ENCODE data around the gene SFXN1.

The SFXN1 gene

GRCh38 chr5:175516933-175517823 lies 38.8 kb downstream of the SFXN1 start:
- H3K79me1 ChIP-seq (replicated peaks; ENCODE audit: low read length, poor library complexity, severe bottlenecking) = peaks cover 12% of the 10 kb centered on the region
- no peak overlapping the region for H3K9ac ChIP-seq (ENCODE audit: low read length)
- H3K23ac ChIP-seq (ENCODE audit: low read length in 2 of 2) = no peak overlapping the region
- no peak overlapping the region for H2BK15ac ChIP-seq (ENCODE audit: low read depth, poor library complexity, severe bottlenecking)
- H4K91ac ChIP-seq (ENCODE audit: low read length) = no peak overlapping the region
- peaks cover 4% of the 10 kb centered on the region for H3K4me1 ChIP-seq (ENCODE audit: control insufficient read depth, insufficient read depth, low read depth, low read length)
- H2BK12ac ChIP-seq (ENCODE audit: low read length in 2 of 2) = no peak overlapping the region
- no peak overlapping the region for H2AFZ ChIP-seq (ENCODE audit: low read depth, low read length)
- no peak overlapping the region for H3K4me2 ChIP-seq (ENCODE audit: low read length, poor library complexity, severe bottlenecking)
- peak overlapping the region in 1 of 2 experiments; percentile 5 for H3K14ac ChIP-seq (ENCODE audit: low read length in 2 of 2)
- no peak overlapping the region for H2BK5ac ChIP-seq (ENCODE audit: low read depth, low read length, poor library complexity, severe bottlenecking)
- H3K4ac ChIP-seq (ENCODE audit: low read depth in 1 of 2, low read length in 2 of 2) = no peak overlapping the region
- H3K9me3 ChIP-seq (ENCODE audit: control insufficient read depth, low read length) = no peaks in the 10 kb centered on the region
- no peak overlapping the region for H2BK120ac ChIP-seq (ENCODE audit: low read depth, low read length)
- no peak overlapping the region for H3K18ac ChIP-seq (ENCODE audit: low read depth in 1 of 2, low read length in 2 of 2)
- H3K27me3 ChIP-seq (ENCODE audit: control insufficient read depth in 1 of 2, insufficient read depth in 1 of 2, low read length in 2 of 2) = no peaks in the 10 kb centered on the region
- H2AK5ac ChIP-seq (ENCODE audit: low read length, severe bottlenecking) = no peak overlapping the region
- H3K27ac ChIP-seq (ENCODE audit: low read length, poor library complexity, severe bottlenecking) = peak overlapping the region; percentile 11
- peaks cover 46 to 94% of the 10 kb centered on the region in 2 experiments for H3K36me3 ChIP-seq (ENCODE audit: control insufficient read depth in 1 of 2, insufficient read depth in 2 of 2, low read depth in 1 of 2, low read length in 2 of 2)
- H3K4me3 ChIP-seq (ENCODE audit: insufficient read depth in 1 of 2, low read depth in 1 of 2, low read length in 2 of 2) = no peak overlapping the region
- no peak overlapping the region for H4K8ac ChIP-seq (ENCODE audit: low read length)
- WGBS = 94% methylated on average over 5 of the region's 10 CpGs
- no peak for DNase-seq

DNA sequence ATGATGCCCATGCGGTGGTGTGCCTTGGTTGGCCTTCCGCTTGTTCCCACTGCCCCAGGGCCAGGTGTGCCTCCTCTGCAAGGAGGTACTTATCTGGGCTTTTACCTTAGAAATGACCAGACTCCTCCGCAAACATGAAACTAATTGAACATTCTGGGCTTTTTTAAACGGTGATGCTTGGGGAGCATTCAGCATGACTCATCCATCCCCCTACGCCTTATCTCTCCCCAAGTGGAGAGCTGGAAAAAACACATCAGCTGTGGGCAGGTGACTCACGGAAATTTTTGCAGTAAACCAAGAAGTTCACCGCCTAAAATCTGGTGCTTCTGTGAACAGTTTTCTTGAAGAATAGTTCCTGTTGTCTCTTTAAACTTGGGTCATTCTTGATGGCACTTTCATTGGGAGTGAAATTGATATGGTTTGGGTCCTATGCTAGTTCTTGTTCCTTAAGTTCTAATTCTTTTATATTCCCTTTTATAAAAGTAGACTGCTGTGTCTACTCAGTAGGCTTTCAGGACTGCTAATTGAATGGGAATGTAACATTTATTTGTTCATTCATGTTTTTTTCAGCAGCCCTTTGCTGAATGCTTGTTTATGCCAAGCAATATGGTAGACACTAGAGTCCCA lies 39.6 kb downstream of the SFXN1 start:
- WGBS = 49% methylated on average over 7 of the region's 7 CpGs

DNA sequence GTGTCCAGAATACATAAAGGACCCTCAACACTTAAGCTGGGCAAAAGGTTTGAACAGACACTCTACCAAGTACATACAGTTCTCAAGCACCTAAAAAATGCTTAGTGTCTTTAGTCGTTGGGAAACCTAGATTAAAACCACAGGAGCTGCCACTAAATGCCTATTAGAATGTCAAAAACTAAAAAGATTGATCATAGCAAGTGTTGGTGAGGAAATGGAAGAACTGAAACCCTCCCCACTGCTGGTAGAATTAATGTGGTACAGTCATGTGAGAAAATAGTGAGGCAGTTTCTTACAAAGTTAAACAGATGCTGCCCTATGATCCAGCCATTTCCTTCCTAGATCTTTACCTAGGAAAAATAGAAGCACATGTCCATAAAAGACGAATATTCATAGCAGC lies 40.6 kb downstream of the SFXN1 start:
- H2BK5ac ChIP-seq (ENCODE audit: low read depth, low read length, poor library complexity, severe bottlenecking) = no peak overlapping the region
- no peaks in the 10 kb centered on the region for H3K27me3 ChIP-seq (ENCODE audit: control insufficient read depth in 1 of 2, insufficient read depth in 1 of 2, low read length in 2 of 2)
- H2BK120ac ChIP-seq (ENCODE audit: low read depth, low read length) = no peak overlapping the region
- H2BK12ac ChIP-seq (ENCODE audit: low read length in 2 of 2) = no peak overlapping the region
- peaks cover 10% of the 10 kb centered on the region for H3K79me1 ChIP-seq (replicated peaks; ENCODE audit: low read length, poor library complexity, severe bottlenecking)
- H2AK5ac ChIP-seq (ENCODE audit: low read length, severe bottlenecking) = no peak overlapping the region
- H3K18ac ChIP-seq (ENCODE audit: low read depth in 1 of 2, low read length in 2 of 2) = no peak overlapping the region
- DNase-seq = no peak
- H3K14ac ChIP-seq (ENCODE audit: low read length in 2 of 2) = no peak overlapping the region
- no peak overlapping the region for H3K4me2 ChIP-seq (ENCODE audit: low read length, poor library complexity, severe bottlenecking)
- H3K27ac ChIP-seq (ENCODE audit: low read length, poor library complexity, severe bottlenecking) = no peak overlapping the region
- no peak overlapping the region for H4K91ac ChIP-seq (ENCODE audit: low read length)
- peaks cover 41 to 94% of the 10 kb centered on the region in 2 experiments for H3K36me3 ChIP-seq (ENCODE audit: control insufficient read depth in 1 of 2, insufficient read depth in 2 of 2, low read depth in 1 of 2, low read length in 2 of 2)
- no peak overlapping the region for H3K23ac ChIP-seq (ENCODE audit: low read length in 2 of 2)
- H3K9ac ChIP-seq (ENCODE audit: low read length) = no peak overlapping the region
- H3K4me3 ChIP-seq (ENCODE audit: insufficient read depth in 1 of 2, low read depth in 1 of 2, low read length in 2 of 2) = no peak overlapping the region
- no peak overlapping the region for H3K4ac ChIP-seq (ENCODE audit: low read depth in 1 of 2, low read length in 2 of 2)
- no peak overlapping the region for H2AFZ ChIP-seq (ENCODE audit: low read depth, low read length)
- H2BK15ac ChIP-seq (ENCODE audit: low read depth, poor library complexity, severe bottlenecking) = no peak overlapping the region
- H3K9me3 ChIP-seq (ENCODE audit: control insufficient read depth, low read length) = no peaks in the 10 kb centered on the region
- H4K8ac ChIP-seq (ENCODE audit: low read length) = no peak overlapping the region
- no CpG with 5 or more reads among the region's 2 CpGs for WGBS
- peaks cover 4% of the 10 kb centered on the region for H3K4me1 ChIP-seq (ENCODE audit: control insufficient read depth, insufficient read depth, low read depth, low read length)

More for the DNA sequence above, 39.6 kb downstream of the SFXN1 start:
- Histone ChIP-seq H3K4me3 (ENCODE audit: insufficient read depth in 1 of 2, low read depth in 1 of 2, low read length in 2 of 2) (no peak overlapping the region), H3K79me1 (replicated peaks; ENCODE audit: low read length, poor library complexity, severe bottlenecking) (peaks cover 16% of the 10 kb centered on the region), H2BK15ac (ENCODE audit: low read depth, poor library complexity, severe bottlenecking) (no peak overlapping the region), H3K27me3 (ENCODE audit: control insufficient read depth in 1 of 2, insufficient read depth in 1 of 2, low read length in 2 of 2) (no peaks in the 10 kb centered on the region), H3K9ac (ENCODE audit: low read length) (no peak overlapping the region), H4K91ac (ENCODE audit: low read length) (no peak overlapping the region), H3K4me2 (ENCODE audit: low read length, poor library complexity, severe bottlenecking) (no peak overlapping the region), H2BK5ac (ENCODE audit: low read depth, low read length, poor library complexity, severe bottlenecking) (no peak overlapping the region), H3K23ac (ENCODE audit: low read length in 2 of 2) (no peak overlapping the region), H2BK120ac (ENCODE audit: low read depth, low read length) (no peak overlapping the region), H2AFZ (ENCODE audit: low read depth, low read length) (no peak overlapping the region), H2BK12ac (ENCODE audit: low read length in 2 of 2) (no peak overlapping the region), H2AK5ac (ENCODE audit: low read length, severe bottlenecking) (peak overlapping the region; percentile 3), H3K27ac (ENCODE audit: low read length, poor library complexity, severe bottlenecking) (peak overlapping the region; percentile 11), H3K4ac (ENCODE audit: low read depth in 1 of 2, low read length in 2 of 2) (no peak overlapping the region), H3K9me3 (ENCODE audit: control insufficient read depth, low read length) (no peaks in the 10 kb centered on the region), H3K18ac (ENCODE audit: low read depth in 1 of 2, low read length in 2 of 2) (no peak overlapping the region), H4K8ac (ENCODE audit: low read length) (no peak overlapping the region), H3K4me1 (ENCODE audit: control insufficient read depth, insufficient read depth, low read depth, low read length) (peaks cover 4% of the 10 kb centered on the region), H3K14ac (ENCODE audit: low read length in 2 of 2) (peak overlapping the region in 1 of 2 experiments; percentile 5), H3K36me3 (ENCODE audit: control insufficient read depth in 1 of 2, insufficient read depth in 2 of 2, low read depth in 1 of 2, low read length in 2 of 2) (peaks cover 49 to 95% of the 10 kb centered on the region in 2 experiments)
- peak; percentile 79 for DNase-seq

GRCh38 chr5:175520321-175520720 lies 42.0 kb downstream of the SFXN1 start:
- Histone ChIP-seq H3K4me1 (ENCODE audit: control insufficient read depth, insufficient read depth, low read depth, low read length) (peaks cover 4% of the 10 kb centered on the region), H2BK15ac (ENCODE audit: low read depth, poor library complexity, severe bottlenecking) (no peak overlapping the region), H3K27ac (ENCODE audit: low read length, poor library complexity, severe bottlenecking) (no peak overlapping the region), H3K79me1 (replicated peaks; ENCODE audit: low read length, poor library complexity, severe bottlenecking) (peaks cover 5% of the 10 kb centered on the region), H3K4ac (ENCODE audit: low read depth in 1 of 2, low read length in 2 of 2) (no peak overlapping the region), H3K4me2 (ENCODE audit: low read length, poor library complexity, severe bottlenecking) (no peak overlapping the region), H3K9ac (ENCODE audit: low read length) (no peak overlapping the region), H4K91ac (ENCODE audit: low read length) (no peak overlapping the region), H2AFZ (ENCODE audit: low read depth, low read length) (no peak overlapping the region), H2AK5ac (ENCODE audit: low read length, severe bottlenecking) (no peak overlapping the region), H3K27me3 (ENCODE audit: control insufficient read depth in 1 of 2, insufficient read depth in 1 of 2, low read length in 2 of 2) (no peaks in the 10 kb centered on the region), H3K9me3 (ENCODE audit: control insufficient read depth, low read length) (no peaks in the 10 kb centered on the region), H3K36me3 (ENCODE audit: control insufficient read depth in 1 of 2, insufficient read depth in 2 of 2, low read depth in 1 of 2, low read length in 2 of 2) (peaks cover 34 to 94% of the 10 kb centered on the region in 2 experiments), H3K4me3 (ENCODE audit: insufficient read depth in 1 of 2, low read depth in 1 of 2, low read length in 2 of 2) (no peak overlapping the region), H3K23ac (ENCODE audit: low read length in 2 of 2) (no peak overlapping the region), H3K18ac (ENCODE audit: low read depth in 1 of 2, low read length in 2 of 2) (no peak overlapping the region), H2BK12ac (ENCODE audit: low read length in 2 of 2) (no peak overlapping the region), H2BK120ac (ENCODE audit: low read depth, low read length) (no peak overlapping the region), H4K8ac (ENCODE audit: low read length) (no peak overlapping the region), H2BK5ac (ENCODE audit: low read depth, low read length, poor library complexity, severe bottlenecking) (no peak overlapping the region), H3K14ac (ENCODE audit: low read length in 2 of 2) (no peak overlapping the region)
- DNase-seq = no peak
- 96% methylated on average over 5 of the region's 5 CpGs for WGBS

Measured in mesenchymal stem cell (in vitro differentiated cells and primary cell).